Activated CD8-positive, alpha-beta memory T cell treated with anti-CD3 and anti-CD28 coated beads, Interleukin-2, amount 10 ng/mL, durations not matched to agents 7 days and 5 days (primary cell): ENCODE results near the gene SP140L. TPM values are rescaled to one million over a fixed set of nuclear protein-coding genes. Genes with fewer than 3 reads are reported as not detected.
A peak's percentile ranks its signal among the peaks of the same experiment; 100 is the strongest.
"Not testable (repeated sequence)": the region's sequence is repeated elsewhere in the genome, so short reads cannot be mapped to it uniquely, and the experiment has no call there.

Source experiments
- ATAC-seq: fragments of 150-1000 bp; cut with Tn5 transposase; one replicate; pipeline ENCODE4 v1.10.0; 2021; ENCODE audit warnings: moderate library complexity
- CTCF ChIA-PET: fragments of 350-600 bp; sonication (Branson Sonifier 250); formaldehyde crosslinking; loops from one replicate; lab custom pipeline; 2021; ENCODE audit warnings: antibody characterized with exemption; lab: Charles Lee
- DNase-seq: peaks from one replicate; pipeline ENCODE4 v3.0.0-alpha.2; 2020
- H3K27ac Mint-ChIP-seq: one replicate; pipeline ENCODE4 v1.8.0; 2021; ENCODE audit warnings: mild to moderate bottlenecking, mixed read lengths
- H3K27me3 Mint-ChIP-seq: one replicate; pipeline ENCODE4 v1.8.0; 2021; ENCODE audit warnings: mixed read lengths
- H3K36me3 Mint-ChIP-seq: one replicate; pipeline ENCODE4 v1.8.0; 2021; ENCODE audit warnings: mild to moderate bottlenecking, mixed read lengths
- H3K4me1 Mint-ChIP-seq: one replicate; pipeline ENCODE4 v1.8.0; 2021; ENCODE audit warnings: mixed read lengths
- H3K4me3 Mint-ChIP-seq: one replicate; pipeline ENCODE4 v1.8.0; 2021; ENCODE audit warnings: mild to moderate bottlenecking, moderate library complexity, mixed read lengths
- H3K9me3 Mint-ChIP-seq: one replicate; pipeline ENCODE4 v1.8.0; 2022; ENCODE audit warnings: low read depth, mixed read lengths
- total RNA-seq, 2 experiments: library from RNA; stranded (reverse); gene quantifications; one replicate each; pipeline ENCODE4 v1.2.3, GENCODE V29; 2021

SP140L gene
- total RNA-seq, 2 experiments from 2014 or later: 61.4 to 84.4 TPM

GRCh38 chr2:230329946-230330605 lies 3.1 kb downstream of the SP140L start:
- no peak for DNase-seq
- Mint-ChIP-seq H3K9me3 (peaks cover 4% of the 10 kb centered on the region), H3K4me1 (peaks cover 77% of the 10 kb centered on the region), H3K27me3 (no peaks in the 10 kb centered on the region), H3K4me3 (peak overlapping the region; percentile 97), H3K27ac (no peak overlapping the region), H3K36me3 (peaks cover 68% of the 10 kb centered on the region)
- CTCF ChIA-PET: interaction anchor here (1.2 kb wide), 1 partner anchor 122 kb away, joined by 3 read pairs; no protein-coding TSS in a partner anchor
- ATAC-seq: no peak

GRCh38 chr2:230330725-230331124 lies 3.7 kb downstream of the SP140L start:
- ATAC-seq: no peak
- H3K27me3 Mint-ChIP-seq: no peaks in the 10 kb centered on the region
- peaks cover 4% of the 10 kb centered on the region for H3K9me3 Mint-ChIP-seq
- CTCF ChIA-PET: no interaction called here
- H3K4me1 Mint-ChIP-seq: peaks cover 77% of the 10 kb centered on the region
- H3K36me3 Mint-ChIP-seq: peaks cover 74% of the 10 kb centered on the region
- no peak overlapping the region for H3K27ac Mint-ChIP-seq
- H3K4me3 Mint-ChIP-seq: peak overlapping the region; percentile 24
- no peak for DNase-seq

- CTCF ChIA-PET: interaction anchor here (1.2 to 1.5 kb wide), 2 partner anchors 8 to 12 kb away, joined by 3 read pairs; partner anchors contain the start of gene SP140L
- H3K27me3 Mint-ChIP-seq: no peaks in the 10 kb centered on the region
- peak overlapping the region; percentile 18 for H3K4me3 Mint-ChIP-seq
- peaks cover 57% of the 10 kb centered on the region for H3K4me1 Mint-ChIP-seq
- ATAC-seq (no peak), DNase-seq (no peak)
- H3K27ac Mint-ChIP-seq: peak overlapping the region; percentile 61
- H3K9me3 Mint-ChIP-seq: peaks cover 7% of the 10 kb centered on the region
- peaks cover 66% of the 10 kb centered on the region for H3K36me3 Mint-ChIP-seq
Measured at GRCh38 chr2:230335461-230335863, 8.5 kb downstream of the SP140L start.

- CTCF ChIA-PET: interaction anchor here (1.2 to 1.5 kb wide), 2 partner anchors 9 to 13 kb away, joined by 3 read pairs; partner anchors contain the start of gene SP140L
- peaks cover 7% of the 10 kb centered on the region for H3K9me3 Mint-ChIP-seq
- H3K36me3 Mint-ChIP-seq: peaks cover 61% of the 10 kb centered on the region
- peak; percentile 39 for ATAC-seq
- H3K27ac Mint-ChIP-seq: peak overlapping the region; percentile 61
- H3K4me3 Mint-ChIP-seq: peak overlapping the region; percentile 20
- peaks cover 52% of the 10 kb centered on the region for H3K4me1 Mint-ChIP-seq
- DNase-seq: no peak
- H3K27me3 Mint-ChIP-seq: no peaks in the 10 kb centered on the region
Measured at GRCh38 chr2:230335864-230336506, 9.0 kb downstream of the SP140L start.

- Mint-ChIP-seq H3K36me3 (peaks cover 61% of the 10 kb centered on the region), H3K9me3 (peaks cover 27% of the 10 kb centered on the region), H3K4me3 (peak overlapping the region; percentile 22), H3K4me1 (peaks cover 49% of the 10 kb centered on the region)
- DNase-seq, H3K27me3 Mint-ChIP-seq, CTCF ChIA-PET, H3K27ac Mint-ChIP-seq, ATAC-seq: not testable (repeated sequence)
Measured at GRCh38 chr2:230341936-230342528, 15.0 kb downstream of the SP140L start.

- H3K27ac Mint-ChIP-seq: peak overlapping the region; percentile 13
- not testable (repeated sequence) for ATAC-seq, H3K4me3 Mint-ChIP-seq, H3K27me3 Mint-ChIP-seq, DNase-seq
- H3K4me1 Mint-ChIP-seq: peaks cover 58% of the 10 kb centered on the region
- peaks cover 29% of the 10 kb centered on the region for H3K9me3 Mint-ChIP-seq
- peaks cover 67% of the 10 kb centered on the region for H3K36me3 Mint-ChIP-seq
- CTCF ChIA-PET: interaction anchor here (1.0 kb wide), 1 partner anchor 14 kb away, joined by 3 read pairs; no protein-coding TSS in a partner anchor
Measured at GRCh38 chr2:230343041-230343624, 16.1 kb downstream of the SP140L start.

GRCh38 chr2:230343747-230344146 lies 16.8 kb downstream of the SP140L start:
- peak overlapping the region; percentile 8 for H3K4me3 Mint-ChIP-seq
- peaks cover 68% of the 10 kb centered on the region for H3K36me3 Mint-ChIP-seq
- H3K27me3 Mint-ChIP-seq: no peaks in the 10 kb centered on the region
- no peak for ATAC-seq
- peak overlapping the region; percentile 56 for H3K27ac Mint-ChIP-seq
- H3K9me3 Mint-ChIP-seq: peaks cover 29% of the 10 kb centered on the region
- DNase-seq: no peak
- CTCF ChIA-PET: interaction anchor here (1.0 kb wide), 1 partner anchor 15 kb away, joined by 3 read pairs; no protein-coding TSS in a partner anchor
- H3K4me1 Mint-ChIP-seq: peaks cover 64% of the 10 kb centered on the region

GRCh38 chr2:230346465-230346864 lies 19.5 kb downstream of the SP140L start:
- CTCF ChIA-PET: interaction anchor here (0.8 to 2.9 kb wide), 3 partner anchors 15 to 23 kb away, joined by 3 to 12 read pairs (median 4); partner anchors contain the start of gene SP140L
- Mint-ChIP-seq H3K4me1 (peaks cover 84% of the 10 kb centered on the region), H3K27ac (peak overlapping the region; percentile 27), H3K27me3 (no peaks in the 10 kb centered on the region), H3K4me3 (no peak overlapping the region), H3K36me3 (peaks cover 80% of the 10 kb centered on the region), H3K9me3 (peaks cover 32% of the 10 kb centered on the region)
- no peak for DNase-seq
- no peak for ATAC-seq

GRCh38 chr2:230346921-230347533 lies 20.0 kb downstream of the SP140L start:
- Mint-ChIP-seq H3K4me1 (peaks cover 80% of the 10 kb centered on the region), H3K4me3 (no peak overlapping the region), H3K27me3 (no peaks in the 10 kb centered on the region), H3K36me3 (peaks cover 80% of the 10 kb centered on the region), H3K27ac (peak overlapping the region; percentile 96), H3K9me3 (peaks cover 32% of the 10 kb centered on the region)
- CTCF ChIA-PET: interaction anchor here (0.8 to 2.9 kb wide), 4 partner anchors 15 to 227 kb away, joined by 3 to 12 read pairs (median 4); partner anchors contain the start of gene SP140L
- peak; percentile 10 for ATAC-seq
- no peak for DNase-seq

- peaks cover 76% of the 10 kb centered on the region for H3K36me3 Mint-ChIP-seq
- DNase-seq: peak; percentile 71
- H3K27me3 Mint-ChIP-seq: no peaks in the 10 kb centered on the region
- peak overlapping the region; percentile 66 for H3K4me3 Mint-ChIP-seq
- H3K27ac Mint-ChIP-seq: peak overlapping the region; percentile 96
- H3K9me3 Mint-ChIP-seq: peaks cover 29% of the 10 kb centered on the region
- H3K4me1 Mint-ChIP-seq: peaks cover 72% of the 10 kb centered on the region
- ATAC-seq: peak; percentile 79
- CTCF ChIA-PET: interaction anchor here (1.3 to 2.9 kb wide), 4 partner anchors 14 to 227 kb away, joined by 3 to 12 read pairs (median 4); partner anchors contain the start of gene SP140L
Measured at GRCh38 chr2:230347659-230348305, 20.8 kb downstream of the SP140L start.

- Mint-ChIP-seq H3K36me3 (peaks cover 69% of the 10 kb centered on the region), H3K27ac (peak overlapping the region; percentile 96), H3K4me1 (peaks cover 62% of the 10 kb centered on the region), H3K9me3 (peaks cover 25% of the 10 kb centered on the region), H3K4me3 (peak overlapping the region; percentile 66), H3K27me3 (no peaks in the 10 kb centered on the region)
- ATAC-seq: peak; percentile 54
- CTCF ChIA-PET: interaction anchor here (1.3 to 2.9 kb wide), 2 partner anchors 13 to 22 kb away, joined by 3 to 12 read pairs; partner anchors contain the start of gene SP140L
- no peak for DNase-seq
Measured at GRCh38 chr2:230348787-230349186, 21.8 kb downstream of the SP140L start.

GRCh38 chr2:230356084-230356483 lies 29.1 kb downstream of the SP140L start:
- CTCF ChIA-PET: no interaction called here
- no peak overlapping the region for H3K4me3 Mint-ChIP-seq
- ATAC-seq (no peak), DNase-seq (no peak)
- H3K27ac Mint-ChIP-seq: no peak overlapping the region
- peaks cover 17% of the 10 kb centered on the region for H3K4me1 Mint-ChIP-seq
- no peaks in the 10 kb centered on the region for H3K27me3 Mint-ChIP-seq
- H3K9me3 Mint-ChIP-seq: peaks cover 4% of the 10 kb centered on the region
- peaks cover 66% of the 10 kb centered on the region for H3K36me3 Mint-ChIP-seq
